AG04449 (cell line): ENCODE data around the gene CLCN7.

Source experiments
- CTCF ChIA-PET: fragments of 350-600 bp; formaldehyde crosslinking; extraction: SDS; loops from one replicate; lab custom pipeline; 2021; ENCODE audit warnings: antibody characterized with exemption; lab: Yijun Ruan, JAX
- POLR2A ChIA-PET: fragments of 400-600, 350-600 bp; formaldehyde crosslinking; extraction: SDS; loops from one replicate; lab custom pipeline; 2020; ENCODE audit warnings: antibody characterized with exemption, inconsistent platforms; lab: Yijun Ruan, JAX
- DNase-seq: peaks from one replicate; pipeline ENCODE4 v3.0.0-alpha.2; 2010; ENCODE audit warnings: low read depth, low spot score
- H3K4me3 ChIP-seq: 2 replicates; pipeline ENCODE4 v1.5.1; 2011; ENCODE audit warnings: low read depth, mild to moderate bottlenecking, control low read depth, low read length
- TF ChIP-seq, protein P1 (sequence below): IDR thresholded peaks from one replicate; pipeline ENCODE4 v1.5.1; 2011; ENCODE audit warnings: mild to moderate bottlenecking, moderate library complexity, low read length, control low read depth, inconsistent platforms; ENCODE audit not compliant: insufficient read depth; ENCODE audit errors: missing control alignments

The CLCN7 gene

GRCh38 chr16:1509307-1510221, 34.7 kb upstream of the CLCN7 start:
- TF ChIP-seq, protein P1, sequence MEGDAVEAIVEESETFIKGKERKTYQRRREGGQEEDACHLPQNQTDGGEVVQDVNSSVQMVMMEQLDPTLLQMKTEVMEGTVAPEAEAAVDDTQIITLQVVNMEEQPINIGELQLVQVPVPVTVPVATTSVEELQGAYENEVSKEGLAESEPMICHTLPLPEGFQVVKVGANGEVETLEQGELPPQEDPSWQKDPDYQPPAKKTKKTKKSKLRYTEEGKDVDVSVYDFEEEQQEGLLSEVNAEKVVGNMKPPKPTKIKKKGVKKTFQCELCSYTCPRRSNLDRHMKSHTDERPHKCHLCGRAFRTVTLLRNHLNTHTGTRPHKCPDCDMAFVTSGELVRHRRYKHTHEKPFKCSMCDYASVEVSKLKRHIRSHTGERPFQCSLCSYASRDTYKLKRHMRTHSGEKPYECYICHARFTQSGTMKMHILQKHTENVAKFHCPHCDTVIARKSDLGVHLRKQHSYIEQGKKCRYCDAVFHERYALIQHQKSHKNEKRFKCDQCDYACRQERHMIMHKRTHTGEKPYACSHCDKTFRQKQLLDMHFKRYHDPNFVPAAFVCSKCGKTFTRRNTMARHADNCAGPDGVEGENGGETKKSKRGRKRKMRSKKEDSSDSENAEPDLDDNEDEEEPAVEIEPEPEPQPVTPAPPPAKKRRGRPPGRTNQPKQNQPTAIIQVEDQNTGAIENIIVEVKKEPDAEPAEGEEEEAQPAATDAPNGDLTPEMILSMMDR: no peak
- no peak for DNase-seq
- POLR2A ChIA-PET: no interaction called here
- CTCF ChIA-PET: no interaction called here
- H3K4me3 ChIP-seq: no peak overlapping the region

GRCh38 chr16:1508494-1509187, 33.8 kb upstream of the CLCN7 start:
- DNase-seq: no peak
- TF ChIP-seq, protein P1: no peak
- H3K4me3 ChIP-seq: no peak overlapping the region
- POLR2A ChIA-PET: no interaction called here
- CTCF ChIA-PET: no interaction called here

- no peak overlapping the region for H3K4me3 ChIP-seq
- POLR2A ChIA-PET: no interaction called here
- CTCF ChIA-PET: no interaction called here
- no peak for DNase-seq
- TF ChIP-seq, protein P1: no peak
Measured at GRCh38 chr16:1506494-1507213, 31.8 kb upstream of the CLCN7 start.

DNA sequence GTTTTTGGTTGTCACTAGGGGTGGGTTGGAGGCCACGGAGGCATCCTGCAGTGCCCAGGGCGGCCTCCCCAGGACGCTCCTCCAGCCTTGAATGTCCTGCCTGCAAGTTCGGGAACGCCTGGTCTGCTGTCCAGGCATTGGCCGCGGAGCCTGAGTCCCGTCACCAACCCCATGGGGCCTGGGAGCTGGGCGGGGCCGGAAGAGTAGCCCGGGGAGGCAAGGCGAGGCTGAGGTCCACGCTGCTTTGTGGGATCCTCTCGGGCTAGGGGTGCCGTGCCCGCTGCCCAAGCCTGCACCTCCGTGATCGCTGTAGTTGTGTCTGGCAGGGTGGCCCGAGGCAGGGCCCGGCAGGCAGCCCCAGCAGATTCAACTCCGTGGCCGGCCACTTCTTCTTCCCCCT, 31.1 kb upstream of the CLCN7 start:
- H3K4me3 ChIP-seq: no peak overlapping the region
- ChIA-PET CTCF (no interaction called here), POLR2A (no interaction called here)
- no peak for DNase-seq
- TF ChIP-seq, protein P1: no peak

- CTCF ChIA-PET: no interaction called here
Measured at GRCh38 chr16:1505073-1505844, 30.4 kb upstream of the CLCN7 start.

More at GRCh38 chr16:1505073-1505844, 30.4 kb upstream of the CLCN7 start:
- POLR2A ChIA-PET: interaction anchor here (0.6 kb wide), 1 partner anchor 12 kb away, joined by 5 read pairs; no protein-coding TSS in a partner anchor
- no peak for DNase-seq
- no peak overlapping the region for H3K4me3 ChIP-seq
- TF ChIP-seq, protein P1: no peak
